ENCODE results near the gene OSBPL2. TPM values are rescaled to one million over a fixed set of nuclear protein-coding genes. Genes with fewer than 3 reads are reported as not detected.

OSBPL2 gene
- total RNA-seq, 1 donor from 2014 or later = 49.8 TPM

GRCh38 chr20:62280303-62280702, 42.0 kb downstream of the OSBPL2 start:
- Histone ChIP-seq H3K36me3 (ENCODE audit: control insufficient read depth, insufficient read depth, low read length) (peaks cover 39% of the 10 kb centered on the region), H3K4me3 (ENCODE audit: low read depth, low read length) (no peak overlapping the region), H3K27me3 (ENCODE audit: control insufficient read depth, insufficient read depth, low read length) (no peaks in the 10 kb centered on the region)
- FAIRE-seq = no peak
- TF ChIP-seq, protein P1, sequence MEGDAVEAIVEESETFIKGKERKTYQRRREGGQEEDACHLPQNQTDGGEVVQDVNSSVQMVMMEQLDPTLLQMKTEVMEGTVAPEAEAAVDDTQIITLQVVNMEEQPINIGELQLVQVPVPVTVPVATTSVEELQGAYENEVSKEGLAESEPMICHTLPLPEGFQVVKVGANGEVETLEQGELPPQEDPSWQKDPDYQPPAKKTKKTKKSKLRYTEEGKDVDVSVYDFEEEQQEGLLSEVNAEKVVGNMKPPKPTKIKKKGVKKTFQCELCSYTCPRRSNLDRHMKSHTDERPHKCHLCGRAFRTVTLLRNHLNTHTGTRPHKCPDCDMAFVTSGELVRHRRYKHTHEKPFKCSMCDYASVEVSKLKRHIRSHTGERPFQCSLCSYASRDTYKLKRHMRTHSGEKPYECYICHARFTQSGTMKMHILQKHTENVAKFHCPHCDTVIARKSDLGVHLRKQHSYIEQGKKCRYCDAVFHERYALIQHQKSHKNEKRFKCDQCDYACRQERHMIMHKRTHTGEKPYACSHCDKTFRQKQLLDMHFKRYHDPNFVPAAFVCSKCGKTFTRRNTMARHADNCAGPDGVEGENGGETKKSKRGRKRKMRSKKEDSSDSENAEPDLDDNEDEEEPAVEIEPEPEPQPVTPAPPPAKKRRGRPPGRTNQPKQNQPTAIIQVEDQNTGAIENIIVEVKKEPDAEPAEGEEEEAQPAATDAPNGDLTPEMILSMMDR (IDR thresholded peaks at IDR 0.05; ENCODE audit: insufficient read depth, low read length, severe bottlenecking) = no peak
- no peak for DNase-seq (ENCODE audit: low read depth)

DNA sequence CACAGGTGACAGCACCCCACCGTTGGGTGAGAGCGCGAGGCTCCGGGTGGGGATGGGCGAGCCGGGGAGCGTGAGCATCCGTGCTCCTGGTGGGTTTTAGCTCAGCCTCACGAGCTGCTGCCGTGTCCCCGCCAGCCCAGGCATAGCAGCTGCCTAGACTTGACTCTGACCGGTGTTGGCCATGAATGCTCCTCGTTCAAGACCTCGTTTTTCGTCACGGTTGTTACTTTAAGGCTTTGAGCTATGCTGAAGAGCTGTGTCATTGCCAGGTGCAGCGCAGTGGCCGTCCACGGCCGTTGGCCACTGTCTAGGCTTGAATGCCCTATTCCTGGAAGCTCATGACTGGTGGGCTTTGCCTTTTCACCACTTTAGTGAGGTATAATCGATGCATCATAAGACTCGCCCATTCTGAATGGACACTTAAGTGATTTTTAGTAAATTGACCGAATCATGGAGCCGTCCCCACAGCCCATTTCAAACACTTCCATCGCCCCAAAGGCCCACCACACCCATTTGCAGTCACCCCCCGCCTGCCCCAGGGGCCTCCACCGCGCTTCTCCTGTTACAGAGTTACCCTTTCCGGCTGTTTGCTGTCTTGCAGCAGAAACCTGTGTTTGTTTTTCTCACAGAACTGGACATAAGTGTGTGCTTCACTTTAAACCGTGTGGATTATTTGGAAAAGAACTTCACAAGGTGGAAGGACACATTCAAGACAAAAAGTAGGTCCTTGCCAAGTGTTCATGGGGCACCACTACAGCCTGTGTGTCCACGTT, 43.0 kb downstream of the OSBPL2 start:
- Histone ChIP-seq H3K4me3 (ENCODE audit: low read depth, low read length) (no peak overlapping the region), H3K27me3 (ENCODE audit: control insufficient read depth, insufficient read depth, low read length) (no peaks in the 10 kb centered on the region), H3K36me3 (ENCODE audit: control insufficient read depth, insufficient read depth, low read length) (peaks cover 44% of the 10 kb centered on the region)
- DNase-seq (ENCODE audit: low read depth) (no peak), FAIRE-seq (no peak)
- TF ChIP-seq, protein P1 (IDR thresholded peaks at IDR 0.05; ENCODE audit: insufficient read depth, low read length, severe bottlenecking) = no peak

GRCh38 chr20:62282103-62282502, 43.8 kb downstream of the OSBPL2 start:
- TF ChIP-seq, protein P1 (IDR thresholded peaks at IDR 0.05; ENCODE audit: insufficient read depth, low read length, severe bottlenecking) = no peak
- Histone ChIP-seq H3K36me3 (ENCODE audit: control insufficient read depth, insufficient read depth, low read length) (peaks cover 49% of the 10 kb centered on the region), H3K4me3 (ENCODE audit: low read depth, low read length) (no peak overlapping the region), H3K27me3 (ENCODE audit: control insufficient read depth, insufficient read depth, low read length) (no peaks in the 10 kb centered on the region)
- FAIRE-seq (no peak), DNase-seq (ENCODE audit: low read depth) (no peak)

- Histone ChIP-seq H3K27me3 (ENCODE audit: control insufficient read depth, insufficient read depth, low read length) (no peaks in the 10 kb centered on the region), H3K4me3 (ENCODE audit: low read depth, low read length) (no peak overlapping the region), H3K36me3 (ENCODE audit: control insufficient read depth, insufficient read depth, low read length) (peaks cover 51% of the 10 kb centered on the region)
- TF ChIP-seq, protein P1 (IDR thresholded peaks at IDR 0.05; ENCODE audit: insufficient read depth, low read length, severe bottlenecking) = no peak
- DNase-seq (ENCODE audit: low read depth) (no peak), FAIRE-seq (no peak)
Observed at GRCh38 chr20:62282877-62283503, 44.7 kb downstream of the OSBPL2 start.

DNA sequence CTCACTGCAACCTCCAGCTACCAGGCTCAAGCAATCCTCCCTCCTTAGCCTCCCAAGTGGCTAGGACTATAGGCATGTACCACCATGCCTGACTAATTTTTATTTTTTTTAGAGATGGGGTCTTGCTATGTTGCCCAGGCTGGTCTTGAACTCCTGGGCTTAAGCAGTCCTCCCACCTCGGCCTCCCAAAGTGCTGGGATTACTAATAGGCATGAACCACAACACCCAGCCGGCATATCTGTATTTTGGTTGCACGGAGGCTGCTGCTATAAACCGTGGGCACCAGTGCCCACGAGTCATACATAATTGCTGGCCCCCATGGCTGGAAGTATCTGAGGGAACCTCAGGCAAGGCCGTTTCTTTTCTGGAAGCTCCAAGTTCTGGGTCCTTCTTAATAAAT, 46.1 kb downstream of the OSBPL2 start:
- DNase-seq (ENCODE audit: low read depth) (no peak), FAIRE-seq (no peak)
- Histone ChIP-seq H3K27me3 (ENCODE audit: control insufficient read depth, insufficient read depth, low read length) (no peaks in the 10 kb centered on the region), H3K4me3 (ENCODE audit: low read depth, low read length) (no peak overlapping the region), H3K36me3 (ENCODE audit: control insufficient read depth, insufficient read depth, low read length) (peaks cover 46% of the 10 kb centered on the region)
- TF ChIP-seq, protein P1 (IDR thresholded peaks at IDR 0.05; ENCODE audit: insufficient read depth, low read length, severe bottlenecking) = no peak

Data from bronchial epithelial cell (primary cell).